HepG2 (cell line): ENCODE results near the gene IRF1. TPM values are rescaled to one million over a fixed set of nuclear protein-coding genes. Genes with fewer than 3 reads are reported as not detected.

Experiments
- ATAC-seq: fragments of 200-7000 bp; cut with Tn5 transposase; 3 replicates; pipeline ENCODE4 v1.9.1; 2020; ENCODE audit warnings: mild to moderate bottlenecking, moderate library complexity
- BruUV-seq: library from RNA; stranded (reverse); fragments of 400-500 nt; replicated peaks from 2 replicates; lab custom pipeline; 2021; lab: Mats Ljungman, UMichigan
- CTCF ChIA-PET: fragments of 300-600 bp; formaldehyde crosslinking; extraction: SDS; loops from one replicate; lab custom pipeline; 2021; ENCODE audit warnings: low total read pairs, inconsistent platforms, low intra/inter-chr PET ratio; lab: Yijun Ruan, JAX
- POLR2A ChIA-PET: fragments of 350-600 bp; sonication (Branson Sonifier 250); formaldehyde crosslinking; loops from one replicate; lab custom pipeline; 2020; ENCODE audit warnings: antibody characterized with exemption, inconsistent platforms; lab: Yijun Ruan, JAX
- DNase-seq: peaks from one replicate; pipeline ENCODE4 v3.0.0-alpha.2; 2015; ENCODE audit warnings: low spot score
- FAIRE-seq: peaks from 3 replicates; lab custom pipeline; 2011; peaks lifted over from hg19 to GRCh38; lab: Jason Lieb, UNC
- H2AFZ ChIP-seq: one replicate; pipeline ENCODE4 v1.6.1; 2011; ENCODE audit warnings: low read length, inconsistent platforms
- H3K27ac ChIP-seq: fragments of 300-600 bp; 3 replicates; pipeline ENCODE4 v1.8.0; 2011; ENCODE audit warnings: mixed run types, mild to moderate bottlenecking, mixed read lengths, low read length, inconsistent platforms; ENCODE audit not compliant: insufficient read depth; ENCODE audit errors: extremely low read length
- H3K27me3 ChIP-seq, 2 experiments: fragments of 200-600 bp in 1 of 2; 2 replicates in 1 of 2; 3 replicates in 1 of 2; pipeline versions ENCODE4 v1.6.0 to v1.8.0; 2011; ENCODE audit warnings: low read length in 2 of 2, mild to moderate bottlenecking in 2 of 2, moderate library complexity in 2 of 2, inconsistent platforms in 1 of 2; ENCODE audit not compliant: insufficient read depth in 2 of 2, control insufficient read depth in 1 of 2
- H3K36me3 ChIP-seq, 2 experiments: fragments of 200-600 bp in 1 of 2; replicated peaks in 1 of 2; 2 replicates in 1 of 2; 3 replicates in 1 of 2; pipeline versions ENCODE4 v1.5.1 to v1.8.0; 2011; ENCODE audit warnings: low read length in 2 of 2, inconsistent platforms in 1 of 2; ENCODE audit not compliant: insufficient read depth in 2 of 2, control insufficient read depth in 1 of 2
- H3K4me1 ChIP-seq: 2 replicates; pipeline ENCODE4 v1.5.1; 2012; ENCODE audit warnings: low read length, inconsistent platforms; ENCODE audit not compliant: insufficient read depth
- H3K4me2 ChIP-seq: 2 replicates; pipeline ENCODE4 v1.6.0; 2011; ENCODE audit warnings: low read depth, low read length, inconsistent platforms
- H3K4me3 ChIP-seq, 3 experiments: fragments of 200-600 bp in 1 of 3; sonication (generic), shearing (Covaris generic) in 1 of 3; replicated peaks in 1 of 3; 2 replicates each; pipeline ENCODE4 v1.5.1; 2011 to 2016; ENCODE audit warnings: low read length in 3 of 3, inconsistent platforms in 2 of 3, low read depth in 2 of 3, mild to moderate bottlenecking in 2 of 3, control low read depth in 1 of 3, mixed read lengths in 1 of 3; ENCODE audit not compliant: insufficient read depth in 1 of 3
- H3K79me2 ChIP-seq: one replicate; pipeline ENCODE4 v1.6.1; 2011; ENCODE audit warnings: low read length, inconsistent platforms; ENCODE audit not compliant: insufficient read depth
- H3K9ac ChIP-seq: 2 replicates; pipeline ENCODE4 v1.6.0; 2011; ENCODE audit warnings: mild to moderate bottlenecking, low read depth, low read length, inconsistent platforms; ENCODE audit not compliant: insufficient read depth
- H3K9me3 ChIP-seq: 2 replicates; pipeline ENCODE4 v1.5.1; 2012; ENCODE audit warnings: mild to moderate bottlenecking, low read length
- H4K20me1 ChIP-seq: 2 replicates; pipeline ENCODE4 v1.6.0; 2011; ENCODE audit warnings: inconsistent platforms, mild to moderate bottlenecking, low read length, moderate library complexity; ENCODE audit not compliant: insufficient read depth
- KDM6A ChIP-seq: IDR thresholded peaks from 2 replicates; pipeline ENCODE4 v1.6.1; 2016; ENCODE audit warnings: low read depth
- MXD4 ChIP-seq: IDR thresholded peaks from 2 replicates; pipeline ENCODE4 v1.6.1; 2016; ENCODE audit warnings: mild to moderate bottlenecking, missing biosample characterization, missing genetic modification reagents
- NCOR1 ChIP-seq: fragments of 200-600 bp; sonication (generic); IDR thresholded peaks from 2 replicates; pipeline ENCODE4 v1.7.0; 2017; ENCODE audit warnings: antibody characterized with exemption, low read length, borderline replicate concordance
- NR1H2 ChIP-seq: sonication (generic); formaldehyde crosslinking; IDR thresholded peaks from 2 replicates; pipeline ENCODE4 v1.8.1; 2022; ENCODE audit warnings: low read depth, missing genetic modification reagents, borderline replicate concordance
- NR3C1 ChIP-seq: sonication (generic); formaldehyde crosslinking; IDR thresholded peaks from 2 replicates; pipeline ENCODE4 v1.4.0; 2020; ENCODE audit warnings: missing genetic modification reagents
- STAG1 ChIP-seq: sonication (generic); formaldehyde crosslinking; IDR thresholded peaks from 2 replicates; pipeline ENCODE4 v1.4.0; 2020; ENCODE audit warnings: missing genetic modification reagents
- ZC3H13 ChIP-seq: sonication (generic); formaldehyde crosslinking; IDR thresholded peaks from 2 replicates; pipeline ENCODE4 v1.8.1; 2023; ENCODE audit warnings: mild to moderate bottlenecking, missing genetic modification reagents, moderate library complexity
- ZNF253 ChIP-seq: sonication (generic); formaldehyde crosslinking; IDR thresholded peaks from 2 replicates; pipeline ENCODE4 v1.8.0; 2022; ENCODE audit warnings: mild to moderate bottlenecking, missing genetic modification reagents, borderline replicate concordance
- ZNF292 ChIP-seq: sonication (generic); formaldehyde crosslinking; IDR thresholded peaks from 2 replicates; pipeline ENCODE4 v1.8.1; 2022; ENCODE audit warnings: mild to moderate bottlenecking, low read depth, missing genetic modification reagents, borderline replicate concordance
- ZNF563 ChIP-seq: sonication (generic); formaldehyde crosslinking; IDR thresholded peaks from 2 replicates; pipeline ENCODE4 v1.8.0; 2022; ENCODE audit warnings: mild to moderate bottlenecking, moderate library complexity, missing genetic modification reagents
- WGBS: methylation state at CpG from one replicate; pipeline ENCODE4 v1.1.6; 2017; ENCODE audit warnings: low lambda C conversion rate; 5-methylcytosine and 5-hydroxymethylcytosine counted together
- in situ Hi-C: cut with HindIII; loops from 2 replicates; pipeline ENCODE4 v1.10.0; 2017; ENCODE audit warnings: low pct_unique_long_range_greater_than_20kb; ENCODE audit not compliant: extremely low pct_ligation_motif_present
- intact Hi-C: fragments of 100-400 bp; cut with micrococcal nuclease; formaldehyde crosslinking; loops from one replicate; pipeline ENCODE4 v1.10.0; 2022; ENCODE audit not compliant: unreplicated experiment
- polyA plus RNA-seq, 8 experiments: library from polyadenylated mRNA; depleted of rRNA in 3 of 8; stranded (reverse) in 7 of 8; unstranded in 1 of 8; fragments of >200 nt; fragmentation: Illumina TruSeq in 4 of 8; extraction: Trizol in 4 of 8; gene quantifications; 2 replicates each; pipeline versions ENCODE4 v1.2.1 to v1.2.3, GENCODE V29; 2011 to 2016; ENCODE audit warnings: low read depth in 4 of 8, missing spikeins in 1 of 8, mixed read lengths in 1 of 8; ENCODE audit not compliant: insufficient read depth in 1 of 8
- total RNA-seq, 5 experiments: library from RNA; depleted of rRNA; stranded (reverse); fragments of >200 nt; fragmentation: Illumina TruSeq; extraction: Trizol; gene quantifications; 2 replicates each; pipeline ENCODE4 v1.2.3, GENCODE V29; 2016; ENCODE audit warnings: low read depth in 1 of 5

Gene IRF1
- total and polyA plus RNA-seq, 2 of the 13 experiments (the other 11 are each of a cell fraction or from before 2014, with no cell fraction given) = 4.1 to 8.8 TPM

- TF ChIP-seq ZNF253 = no peak
- TF ChIP-seq NR1H2 (CRISPR knock-in tag) = no peak
- TF ChIP-seq MXD4 (CRISPR knock-in tag) = no peak
- TF ChIP-seq ZC3H13 (CRISPR knock-in tag) = no peak
- no peak for TF ChIP-seq NR3C1 (CRISPR knock-in tag)
- TF ChIP-seq, all 625 proteins: peak for 0
These were observed 2.6 kb downstream of the IRF1 start (continued) for GRCh38 chr5:132487841-132488555.

GRCh38 chr5:132487095-132487428 is 3.5 kb downstream of the IRF1 start:
- 94% methylated on average over 4 of the region's 4 CpGs for WGBS
- POLR2A ChIA-PET = interaction anchor here (0.7 to 5.2 kb wide), 4 partner anchors 9 to 64 kb away, joined by 4 to 99 read pairs (median 6); no protein-coding TSS in a partner anchor
- no peak for FAIRE-seq

More at GRCh38 chr5:132487095-132487428, 3.5 kb downstream of the IRF1 start:
- intact Hi-C loops (no loop called here), in situ Hi-C loops (no loop called here)
- H2AFZ ChIP-seq = no peak overlapping the region
- H3K36me3 ChIP-seq = peaks cover 20 to 46% of the 10 kb centered on the region in 2 experiments; a peak in 4 of 5 replicates
- H3K27me3 ChIP-seq = no peaks in the 10 kb centered on the region
- no peak overlapping the region for H3K9ac ChIP-seq
- BruUV-seq = no TSS peak
- ATAC-seq (no peak), DNase-seq (no peak)
- H3K4me2 ChIP-seq = no peak overlapping the region
- CTCF ChIA-PET = no interaction called here
- peaks cover 6% of the 10 kb centered on the region for H3K79me2 ChIP-seq
- H3K4me3 ChIP-seq = no peak overlapping the region
- H4K20me1 ChIP-seq = peaks cover 3% of the 10 kb centered on the region; the same call in 1 of the 2 replicates
- H3K27ac ChIP-seq = no peak overlapping the region
- peaks cover 30% of the 10 kb centered on the region for H3K4me1 ChIP-seq
- TF ChIP-seq KDM6A (CRISPR knock-in tag) (no peak), ZNF563 (CRISPR knock-in tag) (no peak), STAG1 (CRISPR knock-in tag) (no peak), ZNF292 (no peak), NCOR1 (no peak)
- H3K9me3 ChIP-seq = no peaks in the 10 kb centered on the region
